Uterus (tissue), 2 donors: Measurements from ENCODE around the gene TSEN54.

Source experiments
- POLR2A ChIP-seq, 2 donors: fragments of 450-650 bp; IDR thresholded peaks; one replicate each; pipeline ENCODE4 v1.6.1; 2016; ENCODE audit warnings: antibody characterized with exemption in 2 of 2, mild to moderate bottlenecking in 1 of 2, moderate library complexity in 1 of 2
- TF ChIP-seq, protein P1 (sequence below), 4 experiments: fragments of 200-600 bp in 2 of 4; fragments of 450-650 bp in 2 of 4; sonication (generic) in 2 of 4; IDR thresholded peaks; one replicate each; pipeline ENCODE4 v1.5.1; 2016 to 2019; ENCODE audit warnings: antibody characterized with exemption in 4 of 4, mild to moderate bottlenecking in 2 of 4, moderate library complexity in 1 of 4

DNA sequence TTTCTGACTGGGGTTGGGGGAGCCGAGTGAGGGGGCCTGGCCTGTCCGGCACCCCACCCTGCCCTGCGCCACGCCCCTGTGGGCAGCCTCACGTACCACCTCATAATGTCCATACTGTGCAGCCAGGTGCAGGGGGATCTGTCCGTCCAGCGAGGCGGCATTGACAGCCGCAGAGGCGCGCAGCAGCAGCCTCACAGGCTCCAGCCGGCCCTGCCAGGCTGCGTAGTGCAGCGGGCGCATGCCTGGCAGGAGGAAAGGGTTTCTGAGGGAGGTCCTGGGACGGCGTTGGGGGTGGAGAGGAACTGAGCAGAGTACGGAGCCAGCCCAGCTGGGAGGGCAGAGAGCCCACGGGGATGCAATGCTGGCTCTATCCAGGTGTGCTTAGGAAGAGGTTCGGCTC lies 9.4 kb upstream of the TSEN54 start:
- TF ChIP-seq, protein P1, sequence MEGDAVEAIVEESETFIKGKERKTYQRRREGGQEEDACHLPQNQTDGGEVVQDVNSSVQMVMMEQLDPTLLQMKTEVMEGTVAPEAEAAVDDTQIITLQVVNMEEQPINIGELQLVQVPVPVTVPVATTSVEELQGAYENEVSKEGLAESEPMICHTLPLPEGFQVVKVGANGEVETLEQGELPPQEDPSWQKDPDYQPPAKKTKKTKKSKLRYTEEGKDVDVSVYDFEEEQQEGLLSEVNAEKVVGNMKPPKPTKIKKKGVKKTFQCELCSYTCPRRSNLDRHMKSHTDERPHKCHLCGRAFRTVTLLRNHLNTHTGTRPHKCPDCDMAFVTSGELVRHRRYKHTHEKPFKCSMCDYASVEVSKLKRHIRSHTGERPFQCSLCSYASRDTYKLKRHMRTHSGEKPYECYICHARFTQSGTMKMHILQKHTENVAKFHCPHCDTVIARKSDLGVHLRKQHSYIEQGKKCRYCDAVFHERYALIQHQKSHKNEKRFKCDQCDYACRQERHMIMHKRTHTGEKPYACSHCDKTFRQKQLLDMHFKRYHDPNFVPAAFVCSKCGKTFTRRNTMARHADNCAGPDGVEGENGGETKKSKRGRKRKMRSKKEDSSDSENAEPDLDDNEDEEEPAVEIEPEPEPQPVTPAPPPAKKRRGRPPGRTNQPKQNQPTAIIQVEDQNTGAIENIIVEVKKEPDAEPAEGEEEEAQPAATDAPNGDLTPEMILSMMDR (IDR thresholded peaks at IDR 0.05): no peak
- TF ChIP-seq POLR2A (IDR thresholded peaks at IDR 0.05): no peak
